HG03571 (cell line): Measurements from ENCODE around the gene PGAP2.
"Not testable (repeated sequence)": the region's sequence is repeated elsewhere in the genome, so short reads cannot be mapped to it uniquely, and the experiment has no call there.

Source experiments
- ATAC-seq: cut with Tn5 transposase; IDR thresholded peaks from one replicate; pipeline ENCODE4 v1.9.1; 2021; ENCODE audit not compliant: unreplicated experiment

Gene PGAP2

GRCh38 chr11:3803726-3804495 is 4.4 kb upstream of the PGAP2 start:
- ATAC-seq, result no peak

DNA sequence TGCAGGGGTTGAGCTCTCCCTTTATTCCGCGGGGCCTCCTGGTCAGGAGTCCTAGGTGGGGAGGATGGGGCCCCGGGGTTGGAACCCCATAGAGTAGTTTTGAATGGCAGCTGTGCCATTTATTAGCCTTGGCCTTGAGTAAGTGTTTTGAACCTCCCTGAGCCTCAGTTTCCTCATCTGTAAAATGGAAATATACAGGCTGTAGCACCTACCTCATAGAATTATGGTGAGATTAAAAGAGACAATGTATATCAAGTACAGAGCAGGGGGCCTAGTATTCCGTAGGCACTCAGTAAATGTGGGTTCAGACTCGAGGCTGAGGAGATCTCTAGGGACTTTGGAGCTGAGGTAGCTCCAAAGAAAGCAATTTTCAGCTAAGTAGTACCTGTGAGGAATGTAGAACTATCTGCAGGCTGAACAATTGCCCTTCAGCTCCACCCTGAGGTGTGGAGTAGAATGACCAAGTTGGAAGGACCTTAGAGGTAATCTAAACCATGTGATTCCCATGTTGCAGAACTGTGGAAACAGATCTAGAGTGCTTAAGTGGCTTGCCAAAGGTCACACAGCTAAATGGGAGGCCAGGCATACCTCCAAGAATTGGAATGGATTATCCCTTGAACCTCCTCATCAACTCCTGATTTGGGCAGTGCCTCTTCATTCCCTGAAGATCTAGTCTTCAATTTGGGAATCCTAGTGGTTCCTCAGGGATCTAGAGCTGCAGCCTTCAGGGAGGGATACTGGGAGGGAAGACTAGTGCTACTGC is 682 bp downstream of the PGAP2 start:
- ATAC-seq, result no peak

- no peak for ATAC-seq
Observed at GRCh38 chr11:3809624-3809928, 1.2 kb downstream of the PGAP2 start.

DNA sequence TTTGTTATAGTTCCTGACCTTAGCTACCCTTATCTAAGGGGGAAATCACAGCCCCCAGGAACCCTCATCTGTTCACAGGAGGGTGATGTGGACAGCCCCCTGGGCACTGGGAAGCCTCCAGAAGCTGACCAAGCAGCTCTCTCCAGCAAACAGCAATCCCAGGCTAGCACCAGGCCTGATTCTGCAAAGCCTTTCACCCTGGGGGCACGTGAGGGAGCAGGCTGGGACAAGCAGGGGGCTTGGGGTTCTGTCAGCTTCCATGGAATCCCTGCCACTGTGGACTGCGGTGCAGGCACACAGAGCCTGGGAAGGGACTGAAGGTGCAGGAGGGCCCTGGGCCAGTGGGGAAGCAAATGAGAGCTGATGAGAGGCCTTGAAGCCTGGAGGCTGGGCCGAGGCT is 2.1 kb downstream of the PGAP2 start:
- ATAC-seq, result no peak

GRCh38 chr11:3810951-3811350 is 2.6 kb downstream of the PGAP2 start:
- ATAC-seq, result no peak

DNA sequence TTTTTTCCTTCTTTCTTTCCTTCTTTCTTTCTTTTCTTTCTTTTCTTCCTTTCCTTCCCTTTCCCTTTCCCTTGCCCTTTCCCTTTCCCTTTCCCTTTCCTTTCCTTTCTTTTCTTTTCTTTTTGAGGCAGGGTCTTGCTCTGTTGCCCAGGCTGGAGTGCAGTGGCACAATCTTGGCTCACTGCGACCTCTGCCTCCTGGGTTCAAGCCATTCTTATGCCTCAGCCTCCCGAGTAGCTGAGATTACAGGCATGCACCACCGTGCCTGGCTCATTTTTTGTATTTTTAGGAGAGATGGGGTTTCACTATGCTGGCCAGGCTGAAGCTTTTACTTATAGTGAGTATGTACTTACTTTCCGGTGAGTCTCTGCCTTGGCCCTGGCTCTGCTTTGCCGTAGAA is 6.5 kb downstream of the PGAP2 start:
- not testable (repeated sequence) for ATAC-seq

GRCh38 chr11:3815845-3816244 is 7.5 kb downstream of the PGAP2 start:
- no peak for ATAC-seq

DNA sequence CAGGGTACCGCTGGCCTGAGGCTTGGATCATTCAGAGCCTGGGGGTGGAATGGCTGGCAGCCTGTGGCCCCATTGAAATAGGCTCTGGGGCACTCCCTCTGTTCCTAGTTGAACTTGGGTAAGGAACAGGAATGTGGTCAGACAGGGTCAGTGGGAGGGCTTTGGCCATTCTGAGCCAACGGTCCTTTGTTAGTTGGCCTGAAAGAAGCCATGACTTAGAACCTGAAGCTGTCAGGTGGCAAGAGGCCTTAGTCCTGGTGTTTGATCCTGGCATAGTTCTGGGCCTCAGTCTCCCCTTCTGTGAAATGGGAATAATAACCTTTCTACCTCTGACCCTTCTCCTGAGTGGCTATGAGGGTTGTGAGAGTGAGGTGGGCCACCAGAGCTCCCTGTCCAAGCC is 8.3 kb downstream of the PGAP2 start:
- ATAC-seq, result no peak

DNA sequence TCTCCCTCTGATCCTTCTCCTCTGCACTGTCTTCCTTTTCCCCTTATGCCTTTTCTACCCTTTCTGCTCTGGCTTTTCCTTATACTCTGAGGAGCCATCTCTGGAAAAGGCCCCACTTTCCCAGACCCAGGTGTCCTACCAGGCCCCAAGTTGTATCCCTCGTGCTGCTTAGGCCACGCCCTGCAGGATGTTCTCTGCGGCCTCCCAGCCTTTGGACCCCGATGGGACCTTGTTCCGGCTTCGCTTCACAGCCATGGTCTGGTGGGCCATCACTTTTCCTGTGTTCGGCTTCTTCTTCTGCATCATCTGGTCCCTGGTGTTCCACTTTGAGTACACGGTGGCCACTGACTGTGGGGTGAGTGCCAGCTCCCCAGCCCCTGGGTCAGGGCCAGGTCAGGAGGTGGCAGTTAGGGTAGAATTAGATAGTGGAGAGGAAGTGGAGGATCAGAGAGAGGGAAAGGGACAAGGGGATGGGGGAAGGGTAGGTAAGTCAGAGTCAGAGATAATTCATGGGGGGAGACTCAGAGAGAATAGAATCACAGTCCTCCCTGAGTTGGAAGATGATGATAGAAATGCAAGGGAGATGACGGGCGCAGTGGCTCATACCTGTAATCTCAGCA is 8.9 kb downstream of the PGAP2 start:
- ATAC-seq, result no peak

GRCh38 chr11:3820971-3821370 is 12.6 kb downstream of the PGAP2 start:
- no peak for ATAC-seq

GRCh38 chr11:3822312-3822711 is 14.0 kb downstream of the PGAP2 start:
- no peak for ATAC-seq

- ATAC-seq, result no peak
Observed at GRCh38 chr11:3823303-3823702, 14.9 kb downstream of the PGAP2 start.

DNA sequence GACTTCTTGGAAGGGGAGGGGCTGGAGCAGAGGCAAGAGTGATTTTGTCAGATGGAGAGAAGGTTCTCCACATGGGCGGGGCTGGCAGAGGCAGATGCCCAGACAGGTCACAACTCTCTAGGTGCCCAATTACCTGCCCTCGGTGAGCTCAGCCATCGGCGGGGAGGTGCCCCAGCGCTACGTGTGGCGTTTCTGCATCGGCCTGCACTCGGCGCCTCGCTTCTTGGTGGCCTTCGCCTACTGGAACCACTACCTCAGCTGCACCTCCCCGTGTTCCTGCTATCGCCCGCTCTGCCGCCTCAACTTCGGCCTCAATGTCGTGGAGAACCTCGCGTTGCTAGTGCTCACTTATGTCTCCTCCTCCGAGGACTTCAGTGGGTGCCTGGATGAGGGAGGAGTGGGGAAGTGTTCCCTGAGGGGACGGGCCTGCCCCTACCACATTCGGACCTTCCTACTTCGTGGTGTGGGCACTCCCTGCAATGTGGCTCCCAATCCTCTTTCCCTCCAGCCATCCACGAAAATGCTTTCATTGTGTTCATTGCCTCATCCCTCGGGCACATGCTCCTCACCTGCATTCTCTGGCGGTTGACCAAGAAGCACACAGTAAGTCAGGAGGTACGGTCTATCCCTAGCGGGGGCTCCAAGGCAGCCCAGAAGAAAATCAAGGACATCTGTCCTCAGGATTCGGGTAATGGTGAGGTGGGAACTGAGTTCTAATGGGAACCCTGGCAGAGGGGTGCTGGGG is 15.6 kb downstream of the PGAP2 start:
- no peak for ATAC-seq

- ATAC-seq, result peak; percentile 66
Observed at GRCh38 chr11:3824714-3825472, 16.5 kb downstream of the PGAP2 start.

DNA sequence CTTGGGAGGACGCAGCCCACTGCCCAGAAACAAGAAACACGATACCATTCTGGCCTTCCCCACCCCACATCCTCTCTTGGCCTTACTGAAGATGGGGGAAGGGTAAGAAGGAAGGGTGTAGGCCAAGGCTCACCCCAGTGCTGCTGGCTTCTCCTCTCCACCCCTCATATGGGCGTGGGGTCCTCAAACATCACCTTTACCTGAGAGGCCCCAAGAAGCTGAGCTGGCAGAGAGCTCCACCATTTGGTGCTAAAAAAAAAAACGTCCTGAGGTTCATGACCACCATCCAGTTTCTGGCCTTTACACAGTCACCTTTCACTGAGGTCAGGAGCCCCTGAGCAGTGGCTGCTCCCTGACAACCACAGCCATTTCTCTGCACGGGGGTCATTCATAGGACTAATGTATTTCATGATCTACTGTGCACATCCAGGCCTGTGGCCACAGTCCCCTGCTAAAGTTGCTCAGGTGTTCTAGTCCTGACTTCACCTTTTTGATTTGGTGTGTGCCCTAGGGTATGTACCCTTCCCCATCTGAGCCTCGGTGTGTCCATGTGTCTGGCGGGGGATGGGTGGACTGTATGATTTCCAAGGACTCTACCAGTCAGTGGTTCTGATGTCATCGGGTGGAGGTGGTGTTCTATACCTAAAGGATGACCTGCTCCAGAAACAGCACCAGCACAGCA is 17.3 kb downstream of the PGAP2 start:
- ATAC-seq, result no peak

DNA sequence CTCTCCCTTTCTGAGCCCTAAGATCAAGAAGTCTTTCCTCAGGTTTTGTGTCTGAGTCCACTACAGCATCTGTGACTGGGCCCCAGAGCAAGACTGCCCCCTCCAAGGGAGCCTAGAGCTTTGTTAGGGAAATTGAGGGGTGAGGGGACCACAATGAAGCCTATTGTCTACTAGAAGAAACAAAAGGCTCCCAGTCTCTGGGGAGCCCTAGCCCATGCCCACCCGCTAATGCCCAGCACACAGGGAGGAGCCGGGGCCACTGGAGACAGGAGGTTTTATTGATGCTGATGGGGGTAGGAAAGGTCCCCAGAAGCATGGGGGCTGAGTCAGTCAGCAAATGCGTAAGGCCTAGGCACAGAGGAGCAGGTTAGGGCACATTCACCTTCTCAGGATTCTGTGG is 18.4 kb downstream of the PGAP2 start:
- no peak for ATAC-seq

GRCh38 chr11:3827434-3828186 is 19.2 kb downstream of the PGAP2 start:
- no peak for ATAC-seq

GRCh38 chr11:3830088-3830487 is 21.7 kb downstream of the PGAP2 start:
- ATAC-seq, result no peak

DNA sequence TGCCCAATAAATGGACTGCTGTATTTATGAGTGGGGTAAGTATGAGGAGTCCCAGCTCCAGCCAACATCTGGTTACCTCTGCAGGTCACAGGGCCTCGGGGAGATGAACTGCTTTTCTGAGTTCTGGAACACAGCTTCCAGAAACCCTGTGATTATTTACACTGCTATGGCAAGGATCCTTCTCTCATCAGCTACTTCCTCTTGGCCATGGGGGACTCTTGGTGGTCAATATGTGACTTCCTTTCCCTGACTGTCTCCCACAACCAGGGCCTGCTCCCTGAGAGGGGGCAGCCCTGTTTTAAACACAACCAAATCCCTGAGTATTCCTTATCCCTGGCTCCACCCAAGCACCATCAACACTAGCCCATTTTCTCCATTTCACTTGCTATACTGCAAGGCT is 22.4 kb downstream of the PGAP2 start:
- no peak for ATAC-seq
